ENCODE measurements around the gene PTTG1IP.
A peak's percentile ranks its signal among the peaks of the same experiment; 100 is the strongest.

PTTG1IP gene

GRCh38 chr21:44892095-44892494 lies 18.6 kb upstream of the PTTG1IP start:
- Histone ChIP-seq H3K9me3 (no peaks in the 10 kb centered on the region), H3K27me3 (no peaks in the 10 kb centered on the region), H3K27ac (peak overlapping the region; percentile 93), H3K4me3 (ENCODE audit: low read depth in 1 of 2, low read length in 1 of 2) (no peak overlapping the region), H3K4me1 (ENCODE audit: control insufficient read depth in 1 of 2, insufficient read depth in 1 of 2, low read depth in 1 of 2, low read length in 1 of 2) (peaks cover 7 to 9% of the 10 kb centered on the region in 2 experiments), H3K36me3 (peaks cover 99% of the 10 kb centered on the region)
- TF ChIP-seq CTCF (IDR thresholded peaks at IDR 0.05) = no peak

GRCh38 chr21:44891631-44892031 lies 18.1 kb upstream of the PTTG1IP start:
- no peak for TF ChIP-seq CTCF (IDR thresholded peaks at IDR 0.05)
- Histone ChIP-seq H3K4me3 (ENCODE audit: low read depth in 1 of 2, low read length in 1 of 2) (no peak overlapping the region), H3K36me3 (peaks cover 99% of the 10 kb centered on the region), H3K9me3 (no peaks in the 10 kb centered on the region), H3K27me3 (no peaks in the 10 kb centered on the region), H3K4me1 (ENCODE audit: control insufficient read depth in 1 of 2, insufficient read depth in 1 of 2, low read depth in 1 of 2, low read length in 1 of 2) (peaks cover 7 to 9% of the 10 kb centered on the region in 2 experiments), H3K27ac (peak overlapping the region; percentile 93)

GRCh38 chr21:44890961-44891541 lies 17.6 kb upstream of the PTTG1IP start:
- TF ChIP-seq CTCF (IDR thresholded peaks at IDR 0.05) = no peak
- Histone ChIP-seq H3K36me3 (peaks cover 99% of the 10 kb centered on the region), H3K4me3 (ENCODE audit: low read depth in 1 of 2, low read length in 1 of 2) (no peak overlapping the region), H3K9me3 (no peaks in the 10 kb centered on the region), H3K27ac (peak overlapping the region; percentile 93), H3K27me3 (no peaks in the 10 kb centered on the region), H3K4me1 (ENCODE audit: control insufficient read depth in 1 of 2, insufficient read depth in 1 of 2, low read depth in 1 of 2, low read length in 1 of 2) (peaks cover 7 to 9% of the 10 kb centered on the region in 2 experiments)

- Histone ChIP-seq H3K4me1 (ENCODE audit: control insufficient read depth in 1 of 2, insufficient read depth in 1 of 2, low read depth in 1 of 2, low read length in 1 of 2) (peaks cover 7 to 9% of the 10 kb centered on the region in 2 experiments), H3K27me3 (no peaks in the 10 kb centered on the region), H3K27ac (peak overlapping the region; percentile 93), H3K36me3 (peaks cover 99% of the 10 kb centered on the region), H3K4me3 (ENCODE audit: low read depth in 1 of 2, low read length in 1 of 2) (no peak overlapping the region), H3K9me3 (no peaks in the 10 kb centered on the region)
- TF ChIP-seq CTCF (IDR thresholded peaks at IDR 0.05) = no peak
Measured at GRCh38 chr21:44890338-44890931, 16.9 kb upstream of the PTTG1IP start.

GRCh38 chr21:44889625-44890337 lies 16.3 kb upstream of the PTTG1IP start:
- Histone ChIP-seq H3K4me3 (ENCODE audit: low read depth in 1 of 2, low read length in 1 of 2) (no peak overlapping the region), H3K9me3 (no peaks in the 10 kb centered on the region), H3K4me1 (ENCODE audit: control insufficient read depth in 1 of 2, insufficient read depth in 1 of 2, low read depth in 1 of 2, low read length in 1 of 2) (peaks cover 7 to 9% of the 10 kb centered on the region in 2 experiments), H3K27me3 (no peaks in the 10 kb centered on the region), H3K27ac (peak overlapping the region; percentile 93), H3K36me3 (peaks cover 98% of the 10 kb centered on the region)
- TF ChIP-seq CTCF (IDR thresholded peaks at IDR 0.05) = no peak

Measured in neutrophil (primary cell).